Muscle of leg (tissue), 11 donors: ENCODE data around the gene CORIN. TPM values are rescaled to one million over a fixed set of nuclear protein-coding genes. Genes with fewer than 3 reads are reported as not detected.

Experiments used
- DNase-seq: peaks from one replicate; pipeline ENCODE4 v3.0.0; 2013
- H3K27ac ChIP-seq: one replicate; pipeline ENCODE4 v1.5.1; 2013; ENCODE audit warnings: mild to moderate bottlenecking, low read length, control low read depth
- H3K27me3 ChIP-seq: one replicate; pipeline ENCODE4 v1.6.1; 2013; ENCODE audit warnings: low read length; ENCODE audit not compliant: control insufficient read depth, insufficient read depth
- H3K36me3 ChIP-seq: one replicate; pipeline ENCODE4 v1.6.1; 2013; ENCODE audit warnings: low read length; ENCODE audit not compliant: control insufficient read depth, insufficient read depth
- H3K4me1 ChIP-seq: one replicate; pipeline ENCODE4 v1.6.1; 2013; ENCODE audit warnings: low read length; ENCODE audit not compliant: control insufficient read depth, insufficient read depth
- H3K4me3 ChIP-seq: one replicate; pipeline ENCODE4 v1.5.1; 2013; ENCODE audit warnings: low read length, control low read depth
- H3K9me3 ChIP-seq: replicated peaks from 2 replicates; pipeline ENCODE4 v1.6.1; 2013; ENCODE audit warnings: low read depth, low read length; ENCODE audit not compliant: control insufficient read depth
- WGBS: methylation state at CpG from one replicate; pipeline ENCODE4 v1.1.5; 2013; ENCODE audit warnings: missing lambda C conversion rate; ENCODE audit not compliant: insufficient coverage; 5-methylcytosine and 5-hydroxymethylcytosine counted together
- polyA plus RNA-seq, 8 donors: library from polyadenylated mRNA; unstranded; fragments of 120-200 nt; gene quantifications; one replicate each; pipeline versions ENCODE4 v1.2.1 to v1.2.3, GENCODE V29; 2013; ENCODE audit warnings: inconsistent platforms in 1 of 8, low replicate concordance in 1 of 8; ENCODE audit not compliant: insufficient read length in 8 of 8, insufficient read depth in 1 of 8
- total RNA-seq: library from RNA; stranded (reverse); fragments of 120-200 nt; gene quantifications from one replicate; pipeline ENCODE4 v1.2.4, GENCODE V29; 2013

Gene CORIN
- total and polyA plus RNA-seq, 9 donors: 0.87 to 3.9 (median 2.0) TPM

DNA sequence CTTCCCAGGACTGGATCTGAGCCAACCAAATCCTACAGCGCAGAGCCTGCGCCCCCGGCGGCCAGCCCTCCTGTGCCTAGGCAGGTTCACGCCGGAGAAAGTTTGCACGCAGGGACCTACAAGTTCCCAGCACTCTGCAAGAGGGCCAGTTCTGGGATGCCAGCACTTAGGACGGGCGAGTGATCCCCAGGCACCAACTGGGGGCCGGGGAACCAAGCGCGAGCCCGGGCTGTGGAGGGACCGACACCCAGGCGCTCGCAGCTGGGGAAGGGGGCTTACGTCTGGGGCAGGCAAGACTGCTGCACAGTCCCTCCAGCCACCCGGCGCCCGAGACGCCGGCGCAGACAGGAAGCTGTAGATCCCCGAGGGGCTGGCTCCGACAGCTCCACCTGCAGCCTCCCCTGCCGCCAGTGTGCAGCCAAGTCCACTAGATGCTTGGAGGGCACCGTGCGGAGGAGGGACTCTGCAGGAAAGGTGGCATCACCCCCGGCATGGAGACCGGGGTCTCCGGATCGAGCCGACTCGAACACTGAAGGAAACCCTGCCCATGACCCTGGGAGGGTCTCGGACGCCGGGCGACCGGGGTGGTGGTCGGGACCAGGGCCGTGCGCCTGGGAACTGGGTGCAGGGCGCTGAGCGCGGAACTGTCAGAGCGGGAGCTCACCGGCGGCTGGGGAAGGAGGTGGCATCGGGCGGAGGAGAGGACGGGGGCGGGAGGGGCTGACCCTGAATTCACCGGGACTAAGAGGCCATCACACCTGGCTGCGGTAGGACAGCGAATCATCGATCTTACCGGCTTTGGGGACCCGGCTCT is 566 bp downstream of the CORIN start:
- no peaks in the 10 kb centered on the region for H3K36me3 ChIP-seq
- no peak overlapping the region for H3K27ac ChIP-seq
- peak overlapping the region; percentile 56 for H3K4me3 ChIP-seq
- peaks cover 21% of the 10 kb centered on the region for H3K27me3 ChIP-seq
- H3K9me3 ChIP-seq: peaks cover 6% of the 10 kb centered on the region
- peaks cover 26% of the 10 kb centered on the region for H3K4me1 ChIP-seq
- under 1% methylated on average over 55 of the region's 58 CpGs for WGBS
- peak; percentile 34 for DNase-seq

DNA sequence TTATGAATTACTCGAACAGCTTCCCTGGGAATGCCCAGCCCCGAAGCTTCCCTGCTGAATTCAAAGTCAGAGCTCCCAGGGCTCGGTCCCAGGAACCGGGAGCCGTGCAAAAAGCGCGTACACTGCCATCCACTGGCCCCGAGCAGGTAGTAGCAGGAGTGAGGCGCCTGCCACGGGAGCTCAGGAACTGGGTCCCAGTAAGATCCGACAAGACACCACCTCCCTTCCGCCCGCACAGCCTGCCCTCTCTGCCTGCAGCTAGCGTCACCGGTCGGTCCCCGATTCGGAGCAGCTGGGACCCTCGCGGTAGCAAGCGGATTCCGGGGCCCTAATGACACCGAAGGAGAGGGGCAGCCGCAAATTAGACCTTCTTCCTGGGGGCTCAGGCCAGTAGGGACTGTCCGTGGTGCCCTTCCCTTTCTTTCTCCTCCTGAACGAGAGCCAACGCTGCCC is 1.2 kb downstream of the CORIN start:
- H3K27me3 ChIP-seq: peaks cover 21% of the 10 kb centered on the region
- H3K4me1 ChIP-seq: peaks cover 26% of the 10 kb centered on the region
- no peak overlapping the region for H3K27ac ChIP-seq
- 0% methylated on average over 27 of the region's 27 CpGs for WGBS
- H3K4me3 ChIP-seq: peak overlapping the region; percentile 56
- peaks cover 6% of the 10 kb centered on the region for H3K9me3 ChIP-seq
- no peaks in the 10 kb centered on the region for H3K36me3 ChIP-seq
- DNase-seq: peak; percentile 87

DNA sequence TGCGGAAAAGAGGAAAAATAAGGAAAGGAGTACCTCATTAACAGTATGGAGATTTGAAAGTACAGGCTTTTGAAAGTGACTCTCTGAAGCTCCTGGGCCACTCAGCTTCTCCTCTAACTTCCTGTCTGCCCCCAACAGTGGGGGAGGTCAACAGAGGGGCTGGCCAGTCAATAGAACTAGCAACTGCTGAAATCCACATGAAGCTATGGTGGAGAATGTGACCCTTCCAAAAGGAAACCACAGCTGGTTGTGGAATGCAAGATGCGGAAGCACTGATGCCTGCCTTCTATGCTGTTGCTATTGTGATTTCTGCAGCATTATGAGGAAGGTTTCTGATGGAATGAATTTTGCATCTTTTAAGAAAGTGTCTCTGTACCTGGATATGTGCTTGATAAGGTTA is 2.4 kb downstream of the CORIN start:
- peak; percentile 14 for DNase-seq
- Histone ChIP-seq H3K36me3 (no peaks in the 10 kb centered on the region), H3K4me3 (no peak overlapping the region), H3K27me3 (peaks cover 21% of the 10 kb centered on the region), H3K9me3 (peaks cover 6% of the 10 kb centered on the region), H3K4me1 (peaks cover 26% of the 10 kb centered on the region), H3K27ac (no peak overlapping the region)
- WGBS: 81% methylated on average over 2 of the region's 2 CpGs

DNA sequence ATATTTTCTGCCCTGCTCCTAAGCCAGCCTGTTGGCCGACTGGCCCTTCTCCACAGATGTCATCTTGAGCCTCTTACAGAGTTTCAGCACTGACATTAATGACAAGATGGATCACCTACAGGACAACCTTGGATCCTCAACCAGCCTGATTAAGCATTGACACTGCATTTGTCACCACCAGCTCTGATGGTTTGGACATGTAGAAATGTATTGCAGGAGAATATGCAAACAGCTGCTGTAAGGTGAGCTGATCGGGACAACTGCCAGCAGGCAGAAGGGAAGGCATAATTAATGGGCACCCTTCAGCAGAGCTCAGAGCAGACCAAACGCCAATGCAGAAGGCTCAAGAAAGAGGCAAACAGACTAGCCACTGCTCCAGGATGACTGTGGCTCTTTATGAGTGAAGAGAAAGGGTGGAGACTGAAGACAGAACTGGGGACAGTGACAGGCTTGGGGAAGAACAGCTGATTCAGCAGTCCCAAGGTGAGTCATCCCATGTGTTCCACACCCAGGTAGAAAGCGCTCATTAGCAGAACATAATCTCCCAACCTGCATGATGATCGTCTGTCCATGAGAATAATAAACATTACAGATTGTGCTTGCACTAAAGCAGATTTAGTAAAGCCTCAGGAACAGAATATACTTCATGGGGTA is 6.7 kb downstream of the CORIN start:
- Histone ChIP-seq H3K4me3 (no peak overlapping the region), H3K9me3 (peaks cover 6% of the 10 kb centered on the region), H3K27ac (peak overlapping the region; percentile 69), H3K36me3 (no peaks in the 10 kb centered on the region), H3K4me1 (peaks cover 10% of the 10 kb centered on the region), H3K27me3 (peaks cover 5% of the 10 kb centered on the region)
- WGBS: 18% methylated on average over 2 of the region's 5 CpGs
- peak; percentile 70 for DNase-seq

DNA sequence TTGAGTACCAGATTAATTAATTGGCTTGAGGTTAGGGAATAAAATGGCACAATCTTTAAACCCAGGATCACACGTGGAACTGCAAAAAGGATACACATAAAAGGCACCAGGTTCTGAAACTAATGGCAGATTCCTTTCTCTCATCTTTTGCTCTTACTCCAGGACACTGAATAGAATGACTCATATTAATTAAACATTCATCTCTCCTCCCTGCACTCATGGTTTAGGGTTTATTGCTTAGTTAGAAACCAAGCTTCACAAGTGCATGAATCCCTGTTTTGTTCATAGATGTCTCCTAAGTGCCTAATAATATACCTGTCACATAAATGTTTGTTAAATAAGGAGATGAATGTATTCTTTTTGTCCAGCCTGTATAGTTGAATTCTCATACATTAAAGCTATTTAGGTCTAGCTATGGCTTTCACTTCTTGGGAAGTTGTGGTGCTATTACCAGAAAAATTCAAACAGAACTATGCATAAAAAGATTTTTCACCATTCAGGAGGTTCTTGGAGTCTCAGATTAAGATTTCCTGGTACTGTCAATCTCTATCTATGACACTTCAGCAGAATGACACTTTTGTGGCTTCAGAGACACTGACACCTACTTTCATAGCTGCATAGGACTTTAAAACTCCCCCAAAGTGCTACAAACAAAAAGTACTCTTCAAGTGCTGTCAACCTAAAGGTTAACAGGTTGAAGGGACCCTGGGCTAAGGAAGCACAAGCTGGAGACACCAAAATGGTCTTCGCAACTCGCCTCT is 7.4 kb downstream of the CORIN start:
- Histone ChIP-seq H3K4me1 (peaks cover 4% of the 10 kb centered on the region), H3K4me3 (no peak overlapping the region), H3K27me3 (peaks cover 1% of the 10 kb centered on the region), H3K27ac (peak overlapping the region; percentile 69), H3K36me3 (no peaks in the 10 kb centered on the region), H3K9me3 (peaks cover 6% of the 10 kb centered on the region)
- DNase-seq: no peak
- 85% methylated on average over 2 of the region's 3 CpGs for WGBS

DNA sequence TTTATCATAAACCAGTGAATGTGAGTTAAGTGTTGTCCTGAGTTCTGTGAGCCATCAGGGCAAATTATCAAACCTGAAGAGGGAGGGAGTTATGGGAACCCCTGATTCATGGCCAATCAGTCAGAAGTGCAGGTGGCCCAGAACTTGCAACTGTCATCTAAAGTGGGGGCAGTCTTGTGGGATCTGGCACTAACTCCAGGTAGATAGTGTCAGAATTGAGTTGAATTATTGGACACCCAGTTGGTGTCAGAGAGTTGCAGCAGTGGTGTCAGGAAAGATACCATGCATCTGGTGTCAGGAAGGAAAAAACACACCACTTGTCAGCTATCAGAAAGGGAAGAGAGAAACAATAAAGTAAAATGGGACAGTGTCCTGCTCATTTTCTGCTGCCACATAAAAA is 8.4 kb downstream of the CORIN start:
- Histone ChIP-seq H3K27me3 (no peaks in the 10 kb centered on the region), H3K36me3 (no peaks in the 10 kb centered on the region), H3K4me3 (no peak overlapping the region), H3K9me3 (peaks cover 6% of the 10 kb centered on the region), H3K4me1 (peaks cover 5% of the 10 kb centered on the region), H3K27ac (no peak overlapping the region)
- DNase-seq: no peak

DNA sequence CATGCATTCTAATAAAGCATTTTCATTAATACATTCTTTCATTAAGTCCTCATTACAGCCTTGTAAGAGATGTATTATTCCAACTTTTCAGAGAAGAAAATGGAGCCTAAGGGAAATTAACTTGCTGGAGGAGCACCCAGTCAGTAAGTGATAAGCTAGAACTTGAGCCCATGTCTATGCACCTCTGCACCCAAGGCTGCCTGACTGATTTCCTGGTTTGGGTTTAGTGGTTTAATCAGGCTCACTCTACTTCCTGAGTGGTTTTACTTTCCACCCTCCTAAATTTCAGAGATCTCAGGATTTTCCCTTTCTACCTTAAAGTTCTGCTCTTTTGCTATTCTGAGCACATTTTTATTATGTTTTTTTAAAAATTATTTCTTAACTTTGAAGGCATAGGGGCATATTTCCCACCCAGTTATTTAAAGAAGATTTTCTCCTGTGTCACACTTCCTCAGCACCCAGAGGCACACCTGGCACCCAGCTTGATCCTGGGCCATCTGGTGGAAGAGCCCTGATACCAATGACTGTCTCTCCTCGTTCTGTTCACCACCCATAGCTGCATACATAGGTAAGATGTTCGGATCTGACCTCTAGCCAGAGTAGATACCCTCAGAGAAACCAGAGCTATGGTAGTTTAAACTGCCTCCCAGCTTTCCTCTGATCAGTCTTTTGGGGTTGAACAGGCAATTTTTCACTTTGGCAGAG is 10.4 kb downstream of the CORIN start:
- no peak overlapping the region for H3K4me3 ChIP-seq
- 65% methylated on average over 2 of the region's 2 CpGs for WGBS

DNA sequence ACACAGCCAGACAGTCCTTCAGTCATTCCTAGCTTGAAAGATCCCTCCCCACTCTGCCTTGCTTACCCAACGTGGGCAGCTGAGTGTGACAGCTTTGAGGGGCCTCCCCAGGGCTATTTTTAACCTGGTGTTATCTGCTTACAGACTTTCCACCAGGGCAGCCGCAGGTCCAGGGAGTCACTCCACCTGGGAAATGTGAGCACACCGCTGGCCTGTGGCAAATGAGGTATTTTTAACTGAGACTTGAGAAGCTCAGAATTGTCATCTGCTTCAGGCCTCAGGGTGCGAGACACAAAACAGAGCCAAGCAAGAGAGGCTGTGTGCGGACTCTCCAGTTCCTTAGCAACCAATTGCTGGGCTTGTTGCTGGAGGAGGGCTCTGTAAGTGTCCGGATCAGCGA is 13.0 kb downstream of the CORIN start:
- peak overlapping the region; percentile 57 for H3K27ac ChIP-seq

More for the DNA sequence above, 10.4 kb downstream of the CORIN start:
- no peak for DNase-seq
- Histone ChIP-seq H3K9me3 (no peaks in the 10 kb centered on the region), H3K36me3 (no peaks in the 10 kb centered on the region), H3K27me3 (no peaks in the 10 kb centered on the region), H3K4me1 (peaks cover 7% of the 10 kb centered on the region), H3K27ac (no peak overlapping the region)

DNA sequence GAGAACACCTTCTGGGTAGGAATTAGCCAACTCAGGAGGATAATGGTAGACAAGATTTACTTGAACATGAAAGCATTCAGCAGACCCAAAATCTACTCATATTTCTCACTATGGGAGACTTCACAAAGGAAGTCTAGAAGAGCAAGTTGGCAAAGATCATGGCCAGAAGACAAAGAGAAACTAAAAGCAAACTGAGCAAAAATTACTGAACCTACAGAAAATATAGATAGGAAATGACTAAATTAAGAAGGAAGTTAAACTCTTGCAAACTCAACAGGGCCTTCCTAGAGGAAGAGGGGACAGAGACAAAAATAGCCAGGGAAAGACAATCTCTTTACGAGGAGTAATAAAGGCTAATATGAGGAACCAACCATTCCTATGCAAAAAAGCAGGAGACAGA is 18.7 kb downstream of the CORIN start:
- no peak overlapping the region for H3K27ac ChIP-seq
- no peaks in the 10 kb centered on the region for H3K36me3 ChIP-seq
- DNase-seq: peak; percentile 29
- H3K27me3 ChIP-seq: no peaks in the 10 kb centered on the region
- 100% methylated on average over 1 of the region's 1 CpG for WGBS
- peaks cover 2% of the 10 kb centered on the region for H3K4me1 ChIP-seq
- H3K4me3 ChIP-seq: no peak overlapping the region
- no peaks in the 10 kb centered on the region for H3K9me3 ChIP-seq

More for the DNA sequence above, 13.0 kb downstream of the CORIN start:
- no peaks in the 10 kb centered on the region for H3K9me3 ChIP-seq
- H3K4me3 ChIP-seq: no peak overlapping the region
- peaks cover 7% of the 10 kb centered on the region for H3K4me1 ChIP-seq
- no peaks in the 10 kb centered on the region for H3K36me3 ChIP-seq
- peak; percentile 67 for DNase-seq
- H3K27me3 ChIP-seq: no peaks in the 10 kb centered on the region
- WGBS: 44% methylated on average over 5 of the region's 7 CpGs
